Ovary (tissue), 3 donors: ENCODE measurements around the gene JAML.

Source experiments
- CTCF ChIP-seq, 3 donors: fragments of 450-650 bp in 2 of 3; fragments of 200-600 bp in 1 of 3; IDR thresholded peaks; one replicate each; pipeline versions ENCODE4 v1.5.1 to v1.8.0; 2016 to 2022; ENCODE audit warnings: antibody characterized with exemption in 3 of 3, mild to moderate bottlenecking in 1 of 3
- EP300 ChIP-seq: sonication (generic); formaldehyde crosslinking; IDR thresholded peaks from one replicate; pipeline ENCODE4 v1.6.1; 2017; ENCODE audit warnings: antibody characterized with exemption
- POLR2A ChIP-seq: fragments of 450-650 bp; IDR thresholded peaks from one replicate; pipeline ENCODE4 v1.6.1; 2017; ENCODE audit warnings: antibody characterized with exemption, mild to moderate bottlenecking, moderate library complexity
- donor health status: DM: no; HTN: no; CAD: no.

GRCh38 chr11:118145285-118146227 is 79.3 kb downstream of the JAML start:
- TF ChIP-seq CTCF (IDR thresholded peaks at IDR 0.05): peak; percentile 77 to 90 (median 84)
- no peak for TF ChIP-seq EP300
- TF ChIP-seq POLR2A: no peak
